ENCODE results near the gene CYFIP1.

GRCh38 chr15:23014394-23015000, 34.3 kb upstream of the CYFIP1 start:
- TF ChIP-seq CTCF (IDR thresholded peaks at IDR 0.05) (no peak), POLR2AphosphoS5 (IDR thresholded peaks at IDR 0.05) (no peak), POLR2A (IDR thresholded peaks at IDR 0.05) (no peak), EP300 (IDR thresholded peaks at IDR 0.05) (no peak)

Data from sigmoid colon (tissue), 4 donors.